Vagina (tissue), 2 donors: ENCODE data around the gene SPRY1. TPM values are rescaled to one million over a fixed set of nuclear protein-coding genes. Genes with fewer than 3 reads are reported as not detected.

Experiments
- DNase-seq, 2 donors: peaks; one replicate each; pipeline ENCODE4 v3.0.0-alpha.2; 2017; ENCODE audit errors: extremely low spot score in 2 of 2
- H3K27ac ChIP-seq: fragments of 200-600 bp; sonication (generic); one replicate; pipeline ENCODE4 v1.5.1; 2019
- H3K27me3 ChIP-seq: fragments of 200-600 bp; sonication (generic); one replicate; pipeline ENCODE4 v1.5.1; 2019
- H3K36me3 ChIP-seq, 2 donors: fragments of 200-600 bp; sonication (generic); one replicate each; pipeline ENCODE4 v1.5.1; 2017 to 2019
- H3K4me1 ChIP-seq: fragments of 200-600 bp; sonication (generic); one replicate; pipeline ENCODE4 v1.5.1; 2019
- H3K4me3 ChIP-seq, 2 donors: fragments of 200-600 bp; sonication (generic); 1 replicate in 1 of 2; 2 replicates in 1 of 2; pipeline ENCODE4 v1.5.1; 2016 to 2019
- H3K9me3 ChIP-seq: fragments of 200-600 bp; sonication (generic); one replicate; pipeline ENCODE4 v1.5.1; 2019
- CTCF ChIP-seq, 3 experiments: fragments of 450-650 bp in 2 of 3; fragments of 200-600 bp in 1 of 3; sonication (generic) in 1 of 3; IDR thresholded peaks; one replicate each; pipeline ENCODE4 v1.5.1; 2017 to 2019; ENCODE audit warnings: antibody characterized with exemption in 3 of 3, mild to moderate bottlenecking in 2 of 3, moderate library complexity in 2 of 3
- POLR2A ChIP-seq, 2 donors: fragments of 450-650 bp; IDR thresholded peaks; one replicate each; pipeline ENCODE4 v1.6.1; 2017; ENCODE audit warnings: antibody characterized with exemption in 2 of 2, mild to moderate bottlenecking in 2 of 2, moderate library complexity in 2 of 2
- POLR2AphosphoS5 ChIP-seq, 2 donors: sonication (generic); formaldehyde crosslinking; IDR thresholded peaks; one replicate each; pipeline ENCODE4 v1.9.0; 2017; ENCODE audit warnings: antibody characterized with exemption in 2 of 2, mild to moderate bottlenecking in 2 of 2, low read depth in 1 of 2; ENCODE audit not compliant: insufficient read depth in 1 of 2
- intact Hi-C: fragments of 100-400 bp; cut with DNase I; formaldehyde crosslinking; loops from one replicate; pipeline ENCODE4 v1.15.1; 2023
- total RNA-seq: library from RNA; depleted of rRNA; stranded (reverse); fragments of >200 nt; gene quantifications from one replicate; pipeline ENCODE4 v1.2.3, GENCODE V29; 2016

The SPRY1 gene
- total RNA-seq, 1 donor from 2014 or later, result 185 TPM

GRCh38 chr4:123443401-123444289 lies 47.0 kb downstream of the SPRY1 start:
- H3K9me3 ChIP-seq, result no peaks in the 10 kb centered on the region
- H3K27ac ChIP-seq, result peak overlapping the region; percentile 10
- no peaks in the 10 kb centered on the region for H3K27me3 ChIP-seq
- DNase-seq, result no peak
- TF ChIP-seq CTCF (IDR thresholded peaks at IDR 0.05), result no peak
- no peak for TF ChIP-seq POLR2AphosphoS5 (IDR thresholded peaks at IDR 0.05; ENCODE audit: insufficient read depth in 1 of 2, low read depth in 1 of 2)
- TF ChIP-seq POLR2A (IDR thresholded peaks at IDR 0.05), result no peak
- peaks cover 12% of the 10 kb centered on the region for H3K4me1 ChIP-seq
- H3K4me3 ChIP-seq, result no peak overlapping the region
- H3K36me3 ChIP-seq, result no peaks in the 10 kb centered on the region
- intact Hi-C loops, result no loop called here

GRCh38 chr4:123444290-123444731 lies 47.7 kb downstream of the SPRY1 start:
- no peak overlapping the region for H3K4me3 ChIP-seq
- H3K27ac ChIP-seq, result peak overlapping the region; percentile 10
- no peak for DNase-seq

GRCh38 chr4:123446865-123447474 lies 50.4 kb downstream of the SPRY1 start:
- no peaks in the 10 kb centered on the region for H3K9me3 ChIP-seq
- TF ChIP-seq POLR2A (IDR thresholded peaks at IDR 0.05), result no peak
- TF ChIP-seq POLR2AphosphoS5 (IDR thresholded peaks at IDR 0.05; ENCODE audit: insufficient read depth in 1 of 2, low read depth in 1 of 2), result no peak
- no peak for TF ChIP-seq CTCF (IDR thresholded peaks at IDR 0.05)
- no peak overlapping the region for H3K27ac ChIP-seq
- H3K27me3 ChIP-seq, result no peaks in the 10 kb centered on the region
- peaks cover 12% of the 10 kb centered on the region for H3K4me1 ChIP-seq
- no peak for DNase-seq
- no peaks in the 10 kb centered on the region for H3K36me3 ChIP-seq
- intact Hi-C loops, result no loop called here
- no peak overlapping the region for H3K4me3 ChIP-seq

More at GRCh38 chr4:123444290-123444731, 47.7 kb downstream of the SPRY1 start:
- TF ChIP-seq CTCF (IDR thresholded peaks at IDR 0.05) (no peak), POLR2A (IDR thresholded peaks at IDR 0.05) (no peak), POLR2AphosphoS5 (IDR thresholded peaks at IDR 0.05; ENCODE audit: insufficient read depth in 1 of 2, low read depth in 1 of 2) (no peak)
- Histone ChIP-seq H3K36me3 (no peaks in the 10 kb centered on the region), H3K9me3 (no peaks in the 10 kb centered on the region), H3K4me1 (peaks cover 12% of the 10 kb centered on the region), H3K27me3 (no peaks in the 10 kb centered on the region)
- intact Hi-C loops, result no loop called here

GRCh38 chr4:123449362-123449761 lies 52.8 kb downstream of the SPRY1 start:
- H3K36me3 ChIP-seq, result no peaks in the 10 kb centered on the region
- peaks cover 4% of the 10 kb centered on the region for H3K4me1 ChIP-seq
- no peaks in the 10 kb centered on the region for H3K27me3 ChIP-seq
- DNase-seq, result no peak
- no peaks in the 10 kb centered on the region for H3K9me3 ChIP-seq
- no peak for TF ChIP-seq CTCF (IDR thresholded peaks at IDR 0.05)
- TF ChIP-seq POLR2A (IDR thresholded peaks at IDR 0.05), result no peak
- TF ChIP-seq POLR2AphosphoS5 (IDR thresholded peaks at IDR 0.05; ENCODE audit: insufficient read depth in 1 of 2, low read depth in 1 of 2), result no peak
- H3K4me3 ChIP-seq, result no peak overlapping the region
- intact Hi-C loops, result no loop called here
- no peak overlapping the region for H3K27ac ChIP-seq
